Thyroid gland (tissue), 4 donors: ENCODE data around the gene MRPS23. TPM values are rescaled to one million over a fixed set of nuclear protein-coding genes. Genes with fewer than 3 reads are reported as not detected.

Experiments used
- DNase-seq, 2 donors: peaks; one replicate each; pipeline ENCODE4 v3.0.0-alpha.2; 2019
- H3K27ac ChIP-seq, 3 donors: fragments of 200-600 bp; sonication (generic); 1 replicate in 2 of 3; 2 replicates in 1 of 3; pipeline ENCODE4 v1.5.1; 2016 to 2019; ENCODE audit warnings: mild to moderate bottlenecking in 1 of 3, moderate library complexity in 1 of 3
- H3K27me3 ChIP-seq: fragments of 200-600 bp; sonication (generic); one replicate; pipeline ENCODE4 v1.5.1; 2019
- H3K36me3 ChIP-seq, 2 donors: fragments of 200-600 bp; sonication (generic); one replicate each; pipeline ENCODE4 v1.5.1; 2016 to 2019
- H3K4me1 ChIP-seq, 2 donors: fragments of 200-600 bp; sonication (generic); one replicate each; pipeline ENCODE4 v1.5.1; 2017 to 2019
- H3K4me3 ChIP-seq, 3 donors: fragments of 200-600 bp; sonication (generic); replicated peaks in 1 of 3; 1 replicate in 2 of 3; 2 replicates in 1 of 3; pipeline ENCODE4 v1.5.1; 2016; ENCODE audit warnings: mild to moderate bottlenecking in 1 of 3
- H3K9me3 ChIP-seq: fragments of 200-600 bp; sonication (generic); one replicate; pipeline ENCODE4 v1.5.1; 2017
- POLR2A ChIP-seq, 2 donors: fragments of 450-650 bp; IDR thresholded peaks; one replicate each; pipeline ENCODE4 v1.6.1; 2017; ENCODE audit warnings: antibody characterized with exemption in 2 of 2, mild to moderate bottlenecking in 2 of 2, moderate library complexity in 1 of 2
- WGBS, 2 donors: methylation state at CpG; one replicate each; pipeline ENCODE4 v1.1.5; 2017; 5-methylcytosine and 5-hydroxymethylcytosine counted together
- intact Hi-C: fragments of 100-400 bp; cut with DNase I; formaldehyde crosslinking; loops from one replicate; pipeline ENCODE4 v1.15.1; 2023
- total RNA-seq, 4 donors: library from RNA; depleted of rRNA; stranded (reverse); fragments of >200 nt; gene quantifications; one replicate each; pipeline ENCODE4 v1.2.3, GENCODE V29; 2016
- TF ChIP-seq, protein P1 (sequence below), 6 experiments: fragments of 200-600 bp in 3 of 6; fragments of 450-650 bp in 3 of 6; sonication (generic) in 3 of 6; IDR thresholded peaks; one replicate each; pipeline ENCODE4 v1.5.1; 2016 to 2019; ENCODE audit warnings: antibody characterized with exemption in 6 of 6, mild to moderate bottlenecking in 2 of 6, inconsistent platforms in 1 of 6, moderate library complexity in 1 of 6

MRPS23 gene
- total RNA-seq, 4 donors from 2014 or later = 23.6 to 44.3 (median 34.8) TPM

- no peak for DNase-seq
- intact Hi-C loops = no loop called here
- WGBS, 2 donors = 89 to 90% methylated on average over 5 of the region's 5 CpGs
- no peaks in the 10 kb centered on the region for H3K36me3 ChIP-seq
- H3K4me3 ChIP-seq = no peak overlapping the region
- peaks cover 8 to 12% of the 10 kb centered on the region in 2 donors for H3K4me1 ChIP-seq
- H3K27ac ChIP-seq = no peak overlapping the region
- no peaks in the 10 kb centered on the region for H3K9me3 ChIP-seq
- TF ChIP-seq POLR2A (IDR thresholded peaks at IDR 0.05) = no peak
- TF ChIP-seq, protein P1, sequence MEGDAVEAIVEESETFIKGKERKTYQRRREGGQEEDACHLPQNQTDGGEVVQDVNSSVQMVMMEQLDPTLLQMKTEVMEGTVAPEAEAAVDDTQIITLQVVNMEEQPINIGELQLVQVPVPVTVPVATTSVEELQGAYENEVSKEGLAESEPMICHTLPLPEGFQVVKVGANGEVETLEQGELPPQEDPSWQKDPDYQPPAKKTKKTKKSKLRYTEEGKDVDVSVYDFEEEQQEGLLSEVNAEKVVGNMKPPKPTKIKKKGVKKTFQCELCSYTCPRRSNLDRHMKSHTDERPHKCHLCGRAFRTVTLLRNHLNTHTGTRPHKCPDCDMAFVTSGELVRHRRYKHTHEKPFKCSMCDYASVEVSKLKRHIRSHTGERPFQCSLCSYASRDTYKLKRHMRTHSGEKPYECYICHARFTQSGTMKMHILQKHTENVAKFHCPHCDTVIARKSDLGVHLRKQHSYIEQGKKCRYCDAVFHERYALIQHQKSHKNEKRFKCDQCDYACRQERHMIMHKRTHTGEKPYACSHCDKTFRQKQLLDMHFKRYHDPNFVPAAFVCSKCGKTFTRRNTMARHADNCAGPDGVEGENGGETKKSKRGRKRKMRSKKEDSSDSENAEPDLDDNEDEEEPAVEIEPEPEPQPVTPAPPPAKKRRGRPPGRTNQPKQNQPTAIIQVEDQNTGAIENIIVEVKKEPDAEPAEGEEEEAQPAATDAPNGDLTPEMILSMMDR (IDR thresholded peaks at IDR 0.05) = no peak
- H3K27me3 ChIP-seq = no peaks in the 10 kb centered on the region
Observed at GRCh38 chr17:57819867-57820266, 30.0 kb downstream of the MRPS23 start.

DNA sequence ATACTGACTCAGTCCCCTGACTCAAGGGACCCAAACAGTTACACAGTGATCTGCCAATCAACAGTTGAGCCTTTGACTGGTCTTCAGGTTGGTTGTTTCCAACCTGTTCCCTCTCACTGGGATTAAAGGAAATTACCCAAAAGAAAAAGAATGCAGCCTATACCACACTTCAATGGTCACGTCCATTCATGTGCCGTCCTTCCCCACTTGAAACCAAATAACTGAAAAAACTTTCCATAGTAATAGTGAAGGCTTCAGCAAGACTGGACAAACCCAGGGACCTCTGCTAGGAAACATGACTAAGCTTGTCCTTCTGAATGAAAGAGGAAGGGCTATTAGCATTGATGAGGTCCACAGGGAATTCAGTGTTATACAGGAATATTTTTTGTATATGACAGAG lies 30.6 kb downstream of the MRPS23 start:
- peak; percentile 23 to 42 for DNase-seq
- Histone ChIP-seq H3K27ac (no peak overlapping the region), H3K9me3 (no peaks in the 10 kb centered on the region), H3K4me3 (no peak overlapping the region), H3K4me1 (peaks cover 8 to 12% of the 10 kb centered on the region in 2 donors), H3K27me3 (no peaks in the 10 kb centered on the region), H3K36me3 (no peaks in the 10 kb centered on the region)
- TF ChIP-seq POLR2A (IDR thresholded peaks at IDR 0.05) = peak in 1 of 2 donors; percentile 16
- TF ChIP-seq, protein P1 (IDR thresholded peaks at IDR 0.05) = no peak
- intact Hi-C loops = no loop called here
- 21 to 36% methylated on average over 2 of the region's 2 CpGs for WGBS, 2 donors

DNA sequence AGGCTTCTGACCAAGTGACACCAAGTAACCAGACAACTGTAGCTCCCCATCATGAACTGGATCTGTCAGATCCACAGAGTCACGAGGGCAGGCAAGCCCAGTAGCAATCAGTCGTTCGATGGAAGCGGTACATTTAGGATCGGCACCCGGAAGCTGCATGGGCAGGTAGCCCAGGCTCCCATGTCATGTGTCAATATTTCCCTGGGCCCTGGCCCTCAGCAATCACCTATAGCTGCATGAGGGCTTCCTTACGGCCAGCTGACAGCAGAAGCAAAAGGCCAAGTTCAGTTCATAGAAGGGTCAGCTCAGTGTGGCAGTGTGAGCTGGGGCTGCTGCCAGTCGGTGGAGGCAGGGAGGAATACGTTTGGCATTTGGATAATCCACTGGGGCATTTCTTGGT lies 31.8 kb downstream of the MRPS23 start:
- no peak overlapping the region for H3K27ac ChIP-seq
- 90 to 94% methylated on average over 8 to 9 of the region's 9 CpGs for WGBS, 2 donors
- DNase-seq = no peak

GRCh38 chr17:57817299-57817698 lies 32.5 kb downstream of the MRPS23 start:
- H3K27ac ChIP-seq = no peak overlapping the region
- H3K9me3 ChIP-seq = no peaks in the 10 kb centered on the region
- peaks cover 8 to 12% of the 10 kb centered on the region in 2 donors for H3K4me1 ChIP-seq
- H3K27me3 ChIP-seq = no peaks in the 10 kb centered on the region
- intact Hi-C loops = no loop called here
- no peak overlapping the region for H3K4me3 ChIP-seq
- H3K36me3 ChIP-seq = no peaks in the 10 kb centered on the region
- no peak for DNase-seq
- TF ChIP-seq, protein P1 (IDR thresholded peaks at IDR 0.05) = no peak
- no peak for TF ChIP-seq POLR2A (IDR thresholded peaks at IDR 0.05)
- 86 to 94% methylated on average over 4 of the region's 4 CpGs for WGBS, 2 donors

More for the DNA sequence above, 31.8 kb downstream of the MRPS23 start:
- intact Hi-C loops = no loop called here
- Histone ChIP-seq H3K36me3 (no peaks in the 10 kb centered on the region), H3K9me3 (no peaks in the 10 kb centered on the region), H3K27me3 (no peaks in the 10 kb centered on the region), H3K4me3 (no peak overlapping the region), H3K4me1 (peaks cover 8 to 12% of the 10 kb centered on the region in 2 donors)
- TF ChIP-seq, protein P1 (IDR thresholded peaks at IDR 0.05) = no peak
- no peak for TF ChIP-seq POLR2A (IDR thresholded peaks at IDR 0.05)

- Histone ChIP-seq H3K36me3 (no peaks in the 10 kb centered on the region), H3K9me3 (no peaks in the 10 kb centered on the region), H3K27ac (no peak overlapping the region), H3K4me3 (no peak overlapping the region), H3K4me1 (peaks cover 5 to 17% of the 10 kb centered on the region in 2 donors), H3K27me3 (no peaks in the 10 kb centered on the region)
- intact Hi-C loops = no loop called here
- TF ChIP-seq POLR2A (IDR thresholded peaks at IDR 0.05) = no peak
- TF ChIP-seq, protein P1 (IDR thresholded peaks at IDR 0.05) = no peak
- no peak for DNase-seq
- WGBS, 2 donors = 78 to 79% methylated on average over 1 of the region's 1 CpG
Observed at GRCh38 chr17:57814421-57814820, 35.4 kb downstream of the MRPS23 start.
